PFSK-1 (cell line): Measurements from ENCODE around the gene PPM1H.

Experiments
- FOXP2 ChIP-seq: optimal IDR thresholded peaks from 2 replicates; pipeline ENCODE3; 2011; ENCODE audit warnings: borderline replicate concordance, control low read depth, inconsistent platforms; ENCODE audit not compliant: insufficient read depth; ENCODE audit errors: extremely low read length, extremely low read depth
- POLR2AphosphoS5 ChIP-seq: IDR thresholded peaks from 2 replicates; pipeline ENCODE4 v1.6.1; 2012; ENCODE audit warnings: low read depth, mild to moderate bottlenecking, control low read depth, low read length, moderate library complexity
- SIN3A ChIP-seq: IDR thresholded peaks from 2 replicates; pipeline ENCODE4 v1.6.1; 2012; ENCODE audit warnings: mild to moderate bottlenecking, low read length, moderate library complexity, borderline replicate concordance; ENCODE audit not compliant: insufficient read depth
- TAF1 ChIP-seq: IDR thresholded peaks from 2 replicates; pipeline ENCODE4 v1.6.1; 2012; ENCODE audit warnings: low read length, control low read depth, borderline replicate concordance; ENCODE audit not compliant: insufficient read depth
- TF ChIP-seq, protein P1 (sequence below), 2 experiments: IDR thresholded peaks; 2 replicates each; pipeline versions ENCODE4 v1.6.1 to v1.8.0; 2011 to 2012; ENCODE audit warnings: low read depth in 2 of 2, low read length in 2 of 2, control low read depth in 1 of 2, inconsistent platforms in 1 of 2, mild to moderate bottlenecking in 1 of 2, moderate library complexity in 1 of 2; ENCODE audit not compliant: insufficient read depth in 1 of 2

Gene PPM1H

DNA sequence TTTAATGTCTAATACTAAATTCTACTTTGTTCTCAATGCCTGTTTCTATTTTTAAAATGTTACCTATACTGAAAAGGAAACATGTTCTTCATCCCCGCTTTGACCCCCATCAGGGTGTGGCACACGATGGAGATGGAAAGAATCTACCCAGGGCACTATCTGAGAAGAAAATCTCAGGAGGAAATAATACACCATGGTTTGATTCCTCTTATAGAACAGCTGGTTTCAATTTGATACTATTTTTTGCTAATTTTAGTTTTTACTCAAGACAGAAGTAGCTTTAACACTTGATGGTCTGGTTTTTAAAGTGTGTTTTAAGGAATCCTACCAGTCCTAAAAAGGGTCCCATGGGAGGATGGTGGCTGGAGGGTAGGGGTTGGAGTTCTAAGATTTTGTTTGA lies 56.7 kb downstream of the PPM1H start:
- TF ChIP-seq, protein P1, sequence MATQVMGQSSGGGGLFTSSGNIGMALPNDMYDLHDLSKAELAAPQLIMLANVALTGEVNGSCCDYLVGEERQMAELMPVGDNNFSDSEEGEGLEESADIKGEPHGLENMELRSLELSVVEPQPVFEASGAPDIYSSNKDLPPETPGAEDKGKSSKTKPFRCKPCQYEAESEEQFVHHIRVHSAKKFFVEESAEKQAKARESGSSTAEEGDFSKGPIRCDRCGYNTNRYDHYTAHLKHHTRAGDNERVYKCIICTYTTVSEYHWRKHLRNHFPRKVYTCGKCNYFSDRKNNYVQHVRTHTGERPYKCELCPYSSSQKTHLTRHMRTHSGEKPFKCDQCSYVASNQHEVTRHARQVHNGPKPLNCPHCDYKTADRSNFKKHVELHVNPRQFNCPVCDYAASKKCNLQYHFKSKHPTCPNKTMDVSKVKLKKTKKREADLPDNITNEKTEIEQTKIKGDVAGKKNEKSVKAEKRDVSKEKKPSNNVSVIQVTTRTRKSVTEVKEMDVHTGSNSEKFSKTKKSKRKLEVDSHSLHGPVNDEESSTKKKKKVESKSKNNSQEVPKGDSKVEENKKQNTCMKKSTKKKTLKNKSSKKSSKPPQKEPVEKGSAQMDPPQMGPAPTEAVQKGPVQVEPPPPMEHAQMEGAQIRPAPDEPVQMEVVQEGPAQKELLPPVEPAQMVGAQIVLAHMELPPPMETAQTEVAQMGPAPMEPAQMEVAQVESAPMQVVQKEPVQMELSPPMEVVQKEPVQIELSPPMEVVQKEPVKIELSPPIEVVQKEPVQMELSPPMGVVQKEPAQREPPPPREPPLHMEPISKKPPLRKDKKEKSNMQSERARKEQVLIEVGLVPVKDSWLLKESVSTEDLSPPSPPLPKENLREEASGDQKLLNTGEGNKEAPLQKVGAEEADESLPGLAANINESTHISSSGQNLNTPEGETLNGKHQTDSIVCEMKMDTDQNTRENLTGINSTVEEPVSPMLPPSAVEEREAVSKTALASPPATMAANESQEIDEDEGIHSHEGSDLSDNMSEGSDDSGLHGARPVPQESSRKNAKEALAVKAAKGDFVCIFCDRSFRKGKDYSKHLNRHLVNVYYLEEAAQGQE (IDR thresholded peaks at IDR 0.05; ENCODE audit: insufficient read depth in 1 of 2, low read depth in 2 of 2, low read length in 2 of 2): no peak
- TF ChIP-seq FOXP2 (no peak), SIN3A (no peak), POLR2AphosphoS5 (no peak), TAF1 (no peak)

DNA sequence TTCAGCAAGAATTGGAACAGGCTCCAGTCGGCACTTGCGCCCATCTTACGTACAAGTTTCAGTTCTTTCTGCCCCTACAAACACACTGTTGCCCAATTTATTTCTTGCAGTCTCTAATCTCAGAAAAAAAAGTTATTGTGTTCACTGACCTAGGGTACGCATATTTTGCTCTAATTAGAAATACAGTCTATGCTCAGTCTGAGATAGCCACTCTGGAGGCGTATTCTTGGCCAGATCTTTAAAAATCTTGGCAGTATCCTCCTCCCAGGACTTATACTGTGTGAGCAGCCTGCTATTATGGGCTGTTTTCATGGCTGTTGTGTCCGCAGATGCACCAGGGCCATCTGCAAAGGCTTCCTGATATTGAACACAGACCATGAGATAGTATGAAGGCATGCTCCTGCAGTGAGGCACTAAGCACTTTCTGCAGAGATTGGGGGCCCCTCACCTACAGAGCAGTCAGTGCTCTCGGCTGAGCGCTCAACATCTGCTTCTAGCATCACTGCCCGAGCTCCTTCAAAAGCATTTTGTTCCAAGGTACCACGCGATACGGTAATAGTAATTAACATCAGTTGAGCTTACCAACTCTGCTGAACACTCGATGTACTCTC lies 57.9 kb downstream of the PPM1H start:
- no peak for TF ChIP-seq SIN3A
- no peak for TF ChIP-seq POLR2AphosphoS5
- TF ChIP-seq TAF1: no peak
- TF ChIP-seq, protein P1 (IDR thresholded peaks at IDR 0.05; ENCODE audit: insufficient read depth in 1 of 2, low read depth in 2 of 2, low read length in 2 of 2): no peak
- TF ChIP-seq FOXP2: no peak

DNA sequence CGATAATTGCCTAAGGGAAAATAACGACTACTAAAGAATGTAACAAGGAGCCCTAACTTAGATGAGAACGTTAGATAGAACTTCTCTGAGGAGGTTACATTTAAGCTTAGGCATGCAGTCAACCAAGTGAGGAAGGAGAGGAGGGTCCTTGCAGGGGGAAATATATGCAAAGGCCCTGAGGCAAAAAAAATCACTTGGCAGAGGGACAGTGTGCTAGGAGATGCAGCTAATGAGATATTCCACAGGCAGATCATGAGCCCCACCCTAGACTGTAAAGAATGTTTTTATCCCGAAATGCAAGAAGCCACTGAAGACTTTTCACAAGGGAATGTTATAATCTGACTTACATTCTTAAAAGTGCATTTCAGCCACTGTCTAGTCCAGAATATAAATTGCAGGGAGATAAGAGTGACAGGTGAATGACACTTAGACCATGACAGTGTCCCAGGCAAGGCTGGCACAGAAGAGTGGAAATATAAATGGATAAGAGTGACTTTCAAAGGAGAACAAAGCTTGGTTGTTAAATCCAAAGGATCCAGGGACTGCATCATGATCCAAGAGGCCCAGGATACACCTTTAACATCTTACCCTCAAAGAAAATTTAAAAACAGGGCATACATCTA lies 61.0 kb downstream of the PPM1H start:
- TF ChIP-seq FOXP2: no peak
- no peak for TF ChIP-seq TAF1

DNA sequence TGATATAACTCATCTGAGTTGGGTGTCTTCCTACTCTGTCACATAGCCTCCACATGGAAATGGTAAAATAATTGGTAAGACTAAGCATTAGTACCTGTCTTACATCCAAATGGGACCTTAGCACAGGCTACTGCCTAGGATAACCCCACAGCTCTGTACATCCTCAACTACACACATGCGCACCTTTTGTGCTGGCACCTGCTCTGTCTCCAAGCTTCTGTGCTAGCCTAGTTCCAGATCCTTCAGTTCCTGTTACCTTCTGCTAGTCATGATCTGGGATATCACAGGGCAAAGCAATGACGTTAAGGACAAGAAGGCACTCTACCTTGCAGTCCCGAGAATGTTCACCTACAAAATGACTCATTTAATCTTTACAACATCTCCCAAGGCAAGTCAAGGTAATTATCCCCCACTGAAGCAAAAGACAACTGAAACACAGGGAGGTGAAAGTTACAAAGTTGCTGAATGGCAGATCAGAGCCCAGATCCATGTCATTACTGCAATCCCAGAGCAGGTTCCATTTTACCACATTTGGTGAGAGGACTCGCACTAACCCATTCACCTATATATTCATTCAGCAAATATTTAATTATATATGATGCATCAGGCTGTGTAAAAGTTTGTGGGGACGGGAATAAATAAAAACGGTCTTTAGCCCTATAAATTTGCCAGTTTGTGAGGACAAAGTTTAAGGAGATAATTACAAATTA lies 61.7 kb downstream of the PPM1H start:
- TF ChIP-seq POLR2AphosphoS5: no peak
- TF ChIP-seq TAF1: no peak
- TF ChIP-seq, protein P1 (IDR thresholded peaks at IDR 0.05; ENCODE audit: insufficient read depth in 1 of 2, low read depth in 2 of 2, low read length in 2 of 2): no peak
- TF ChIP-seq FOXP2: no peak
- no peak for TF ChIP-seq SIN3A

DNA sequence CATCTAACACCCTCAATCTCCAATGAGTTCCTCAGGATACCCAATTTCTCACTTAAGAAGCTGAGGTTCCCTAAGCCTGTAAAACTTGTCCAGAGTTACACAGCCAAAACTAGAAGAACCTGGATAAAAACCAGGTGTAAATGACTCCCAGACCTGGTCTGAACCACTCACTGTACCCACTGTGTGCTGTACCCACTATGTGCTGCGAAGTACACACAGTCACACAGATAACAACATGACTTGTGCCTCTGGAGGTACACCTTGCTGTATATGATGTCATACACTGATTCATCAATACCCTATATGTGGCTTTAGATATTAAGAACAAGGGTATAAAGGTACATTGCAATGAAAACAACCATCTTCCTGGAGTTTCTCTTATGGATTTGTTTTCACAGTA lies 66.1 kb downstream of the PPM1H start:
- TF ChIP-seq POLR2AphosphoS5 (no peak), FOXP2 (no peak), SIN3A (no peak), TAF1 (no peak)
- TF ChIP-seq, protein P1 (IDR thresholded peaks at IDR 0.05; ENCODE audit: insufficient read depth in 1 of 2, low read depth in 2 of 2, low read length in 2 of 2): no peak
